K562 (cell line): ENCODE data around the gene BCL2L1. TPM values are rescaled to one million over a fixed set of nuclear protein-coding genes. Genes with fewer than 3 reads are reported as not detected.
A peak's percentile ranks its signal among the peaks of the same experiment; 100 is the strongest.

ENCODE experiments used
- BCLAF1 ChIP-seq, 2 experiments: fragments of 450-650 bp in 1 of 2; IDR thresholded peaks; 2 replicates each; pipeline ENCODE4 v1.6.1; 2011 to 2017; ENCODE audit warnings: low read depth in 2 of 2, antibody characterized with exemption in 1 of 2, borderline replicate concordance in 1 of 2, low read length in 1 of 2, mild to moderate bottlenecking in 1 of 2, mixed read lengths in 1 of 2; ENCODE audit not compliant: control insufficient read depth in 1 of 2
- BHLHE40 ChIP-seq: IDR thresholded peaks from 2 replicates; pipeline ENCODE4 v1.6.1; 2011; ENCODE audit warnings: low read length, improper control_type of control experiment
- CEBPG ChIP-seq, 3 experiments: fragments of 200-800 bp in 1 of 3; sonication (Bioruptor generic) in 1 of 3; sonication (generic) in 1 of 3; formaldehyde crosslinking in 1 of 3; IDR thresholded peaks in 2 of 3; conservative IDR thresholded peaks in 1 of 3; 2 replicates each; pipeline versions ENCODE4 v1.6.1 to v1.8.0; 2016 to 2022; ENCODE audit warnings: missing compliant biosample characterization in 2 of 3, missing genetic modification characterization in 2 of 3, mild to moderate bottlenecking in 1 of 3, missing genetic modification reagents in 1 of 3
- FOXP4 ChIP-seq: sonication (generic); formaldehyde crosslinking; IDR thresholded peaks from 2 replicates; pipeline ENCODE4 v1.8.0; 2022; ENCODE audit warnings: mild to moderate bottlenecking, missing genetic modification reagents, borderline replicate concordance
- NBN ChIP-seq: fragments of 450-650 bp; IDR thresholded peaks from 2 replicates; pipeline ENCODE4 v1.6.1; 2016; ENCODE audit warnings: low read depth, mild to moderate bottlenecking
- PBX2 ChIP-seq, 2 experiments: IDR thresholded peaks in 1 of 2; conservative IDR thresholded peaks in 1 of 2; 2 replicates each; pipeline ENCODE4 v1.6.1; 2016; ENCODE audit warnings: low read depth in 2 of 2, mild to moderate bottlenecking in 1 of 2, missing compliant biosample characterization in 1 of 2, missing genetic modification characterization in 1 of 2, moderate library complexity in 1 of 2
- POLR2H ChIP-seq: IDR thresholded peaks from 2 replicates; pipeline ENCODE4 v1.6.1; 2016; ENCODE audit warnings: missing genetic modification characterization, low read depth, mild to moderate bottlenecking, control low read depth, missing compliant biosample characterization, moderate library complexity
- POLR3G ChIP-seq: IDR thresholded peaks from 2 replicates; pipeline ENCODE4 v1.6.1; 2011; ENCODE audit not compliant: insufficient read length, insufficient replicate concordance; ENCODE audit errors: extremely low read depth
- SMAD3 ChIP-seq: fragments of 450-650 bp; formaldehyde crosslinking; conservative IDR thresholded peaks from 2 replicates; pipeline ENCODE4 v1.4.0; 2020; ENCODE audit warnings: mild to moderate bottlenecking
- TFAP4 ChIP-seq: sonication (generic); formaldehyde crosslinking; IDR thresholded peaks from 2 replicates; pipeline ENCODE4 v1.8.0; 2022; ENCODE audit warnings: missing genetic modification reagents, mild to moderate bottlenecking, moderate library complexity, borderline replicate concordance
- TOE1 ChIP-seq, 2 experiments: fragments of 450-650 bp in 1 of 2; sonication (generic) in 1 of 2; formaldehyde crosslinking in 1 of 2; IDR thresholded peaks; 2 replicates each; pipeline versions ENCODE4 v1.7.1 to v1.8.0; 2016 to 2022; ENCODE audit warnings: borderline replicate concordance in 2 of 2, mild to moderate bottlenecking in 2 of 2, antibody characterized with exemption in 1 of 2, inconsistent platforms in 1 of 2, low read depth in 1 of 2, missing genetic modification reagents in 1 of 2, moderate library complexity in 1 of 2
- ZNF146 ChIP-seq: IDR thresholded peaks from one replicate; pipeline ENCODE4 v1.6.1; 2018; ENCODE audit warnings: missing compliant biosample characterization; ENCODE audit not compliant: unreplicated experiment
- ZNF263 ChIP-seq: sonication (generic); formaldehyde crosslinking; IDR thresholded peaks from 2 replicates; pipeline ENCODE4 v1.8.0; 2022; ENCODE audit warnings: mild to moderate bottlenecking, missing genetic modification reagents, borderline replicate concordance
- ZNF695 ChIP-seq: fragments of 450-650 bp; formaldehyde crosslinking; IDR thresholded peaks from 2 replicates; pipeline ENCODE4 v1.4.0; 2020; ENCODE audit warnings: mild to moderate bottlenecking, moderate library complexity
- polyA plus RNA-seq, 8 experiments: library from polyadenylated mRNA; depleted of rRNA in 4 of 8; stranded (reverse) in 5 of 8; unstranded in 3 of 8; fragments of >200 nt; fragmentation: Nextera tagmentation in 2 of 8; fragmentation: Illumina TruSeq in 1 of 8; extraction: Ambion mirVana in 2 of 8; extraction: Trizol in 1 of 8; gene quantifications; 2 replicates each; pipeline versions ENCODE4 v1.2.1 to v1.2.3, GENCODE V29; 2011 to 2014; ENCODE audit warnings: inconsistent platforms in 1 of 8, missing spikeins in 1 of 8
- total RNA-seq, 7 experiments: library from RNA; depleted of rRNA in 6 of 7; stranded (reverse); fragments of >200 nt in 6 of 7; fragmentation: Illumina TruSeq in 2 of 7; extraction: Trizol in 2 of 7; gene quantifications; 2 replicates each; pipeline versions ENCODE4 v1.2.1 to v1.2.3, GENCODE V29; 2011 to 2021; ENCODE audit warnings: low replicate concordance in 1 of 7

The BCL2L1 gene
- total and polyA plus RNA-seq, 9 of the 15 experiments (the other 6 are each of a cell fraction or from before 2014, with no cell fraction given) = 3.3 to 182 (median 120) TPM

- TF ChIP-seq TOE1 (IDR thresholded peaks at IDR 0.05; ENCODE audit: borderline replicate concordance) (0 out of 2 replicates have a peak, but pooled peaks have one; percentile 40), TOE1 (CRISPR knock-in tag; IDR thresholded peaks at IDR 0.05; ENCODE audit: borderline replicate concordance, low read depth) (no peak), FOXP4 (CRISPR knock-in tag) (no peak), ZNF146 (CRISPR knock-in tag) (no peak), NBN (0 out of 2 replicates have a peak, but pooled peaks have one; percentile 63), PBX2 (CRISPR knock-in tag; IDR thresholded peaks at IDR 0.05; ENCODE audit: low read depth) (no peak), PBX2 (tag; conservative IDR thresholded peaks at IDR 0.05; ENCODE audit: low read depth) (no peak), ZNF695 (0 out of 2 replicates have a peak, but pooled peaks have one; percentile 4), CEBPG (CRISPR knock-in tag; IDR thresholded peaks at IDR 0.05) (peak; percentile 60; the same call in 1 of the 2 replicates), CEBPG (tag; conservative IDR thresholded peaks at IDR 0.05 in 1 of 2, IDR thresholded peaks at IDR 0.05 in 1 of 2) (no peak), TFAP4 (CRISPR knock-in tag) (peak; percentile 98), POLR2H (tag) (peak; percentile 72), BCLAF1 (IDR thresholded peaks at IDR 0.05; ENCODE audit: borderline replicate concordance in 1 of 2, control insufficient read depth in 1 of 2, low read depth in 2 of 2, low read length in 1 of 2) (no peak), POLR3G (no peak), ZNF263 (CRISPR knock-in tag) (peak; percentile 67; the same call in 1 of the 2 replicates), BHLHE40 (peak; percentile 7; the same call in 1 of the 2 replicates), SMAD3 (CRISPR knock-in tag) (0 out of 2 replicates have a peak, but pooled peaks have one; percentile 70)
These were observed 60.9 kb downstream of the BCL2L1 start (continued) for GRCh38 chr20:31661625-31662371.
